DMS53 (cell line): Measurements from ENCODE around the gene ZNF182.
"Not testable (repeated sequence)": the region's sequence is repeated elsewhere in the genome, so short reads cannot be mapped to it uniquely, and the experiment has no call there.

ENCODE experiments used
- DNase-seq: peaks from one replicate; lab custom pipeline; 2025; lab: John Stamatoyannopoulos, UW

The ZNF182 gene

GRCh38 chrX:48001260-48001659, 2.5 kb downstream of the ZNF182 start:
- DNase-seq: no peak

- no peak for DNase-seq
These were observed 11.1 kb downstream of the ZNF182 start for GRCh38 chrX:47992669-47993068.

- DNase-seq: no peak
These were observed 11.8 kb downstream of the ZNF182 start for GRCh38 chrX:47992095-47992380.

- DNase-seq: no peak
These were observed 12.3 kb downstream of the ZNF182 start for GRCh38 chrX:47991263-47992094.

GRCh38 chrX:47976254-47977151, 27.3 kb downstream of the ZNF182 start:
- DNase-seq: no peak

- no peak for DNase-seq
These were observed 30.6 kb downstream of the ZNF182 start for GRCh38 chrX:47973235-47973634.

- not testable (repeated sequence) for DNase-seq
These were observed 38.3 kb downstream of the ZNF182 start for GRCh38 chrX:47965526-47965925.

- peak; percentile 57 for DNase-seq
These were observed 42.0 kb downstream of the ZNF182 start for GRCh38 chrX:47961830-47962229.

- DNase-seq: no peak
These were observed 43.4 kb downstream of the ZNF182 start for GRCh38 chrX:47960406-47960805.

GRCh38 chrX:47958761-47959342, 44.9 kb downstream of the ZNF182 start:
- DNase-seq: peak; percentile 46

- not testable (repeated sequence) for DNase-seq
These were observed 45.6 kb downstream of the ZNF182 start for GRCh38 chrX:47958206-47958605.

- DNase-seq: no peak
These were observed 47.8 kb downstream of the ZNF182 start for GRCh38 chrX:47956016-47956415.

- DNase-seq: not testable (repeated sequence)
These were observed 48.5 kb downstream of the ZNF182 start for GRCh38 chrX:47955295-47955694.

- DNase-seq: no peak
These were observed 62.4 kb downstream of the ZNF182 start for GRCh38 chrX:47941423-47941822.

GRCh38 chrX:47940448-47940847, 63.3 kb downstream of the ZNF182 start:
- DNase-seq: no peak

GRCh38 chrX:47936940-47937317, 66.9 kb downstream of the ZNF182 start:
- DNase-seq: no peak

- DNase-seq: no peak
These were observed 67.4 kb downstream of the ZNF182 start for GRCh38 chrX:47936224-47936939.

- DNase-seq: no peak
These were observed 69.8 kb downstream of the ZNF182 start for GRCh38 chrX:47933946-47934345.

GRCh38 chrX:47931970-47932369, 71.8 kb downstream of the ZNF182 start:
- DNase-seq: not testable (repeated sequence)

- DNase-seq: no peak
These were observed 76.6 kb downstream of the ZNF182 start for GRCh38 chrX:47927212-47927611.
